ENCODE data around the gene RANGRF. TPM values are rescaled to one million over a fixed set of nuclear protein-coding genes. Genes with fewer than 3 reads are reported as not detected.

Gene RANGRF
- total RNA-seq, 2 experiments from 2014 or later = 36.9 to 39.1 TPM

Other genes with a start within 250 kb of the RANGRF start
- gene ALOX15B, start 249.6 kb upstream of the RANGRF start, total RNA-seq = not detected
- gene ALOX12B, start 201.0 kb upstream of the RANGRF start, total RNA-seq = 1 to 10 TPM; 2.0 to 2.1 TPM
- not detected for gene ALOXE3, start 170.2 kb upstream of the RANGRF start, total RNA-seq
- gene HES7, start 164.6 kb upstream of the RANGRF start, total RNA-seq = 1 to 10 TPM; 2.4 to 2.9 TPM
- gene PER1, start 136.3 kb upstream of the RANGRF start, total RNA-seq = 10 to 100 TPM; 62.2 to 73.3 TPM
- 10 to 100 TPM; 33.3 to 35.8 TPM for gene VAMP2, start 125.7 kb upstream of the RANGRF start, total RNA-seq
- gene TMEM107, start 112.3 kb upstream of the RANGRF start, total RNA-seq = 10 to 100 TPM; 27.6 to 31.5 TPM
- gene BORCS6, start 98.5 kb upstream of the RANGRF start, total RNA-seq = 1 to 10 TPM; 4.0 to 4.3 TPM
- 100 to 1,000 TPM; 243 TPM for gene AURKB, start 78.1 kb upstream of the RANGRF start, total RNA-seq
- gene CTC1, start 40.6 kb upstream of the RANGRF start, total RNA-seq = 10 to 100 TPM; 67.0 to 74.7 TPM
- 100 to 1,000 TPM; 106 to 110 TPM for gene PFAS, start 39.4 kb upstream of the RANGRF start, total RNA-seq
- gene SLC25A35, start 6.7 kb downstream of the RANGRF start, total RNA-seq = 1 to 10 TPM; 2.3 to 3.2 TPM
- not detected for gene ARHGEF15, start 21.6 kb downstream of the RANGRF start, total RNA-seq
- not detected for gene ODF4, start 51.2 kb downstream of the RANGRF start, total RNA-seq
- 1,000 to 10,000 TPM; 3,652 to 3,827 TPM for gene RPL26, start 94.5 kb downstream of the RANGRF start, total RNA-seq
- under 1 TPM; 0.07 to 0.10 TPM for gene RNF222, start 109.2 kb downstream of the RANGRF start, total RNA-seq
- gene NDEL1, start 147.2 kb downstream of the RANGRF start, total RNA-seq = 10 to 100 TPM; 43.1 to 47.1 TPM